Progenitor cell of endocrine pancreas (in vitro differentiated cells): ENCODE results near the gene MYO9B. TPM values are rescaled to one million over a fixed set of nuclear protein-coding genes. Genes with fewer than 3 reads are reported as not detected.

Experiments used
- DNase-seq: peaks from one replicate; pipeline ENCODE4 v3.0.0; 2021; ENCODE audit warnings: low spot score; ENCODE audit not compliant: unreplicated experiment
- H3K27ac Mint-ChIP-seq: 2 replicates; pipeline ENCODE4 v1.8.0; 2021; ENCODE audit warnings: mild to moderate bottlenecking, moderate library complexity, mixed read lengths
- H3K27me3 Mint-ChIP-seq: 2 replicates; pipeline ENCODE4 v1.8.0; 2021; ENCODE audit warnings: mixed read lengths
- H3K36me3 Mint-ChIP-seq: 2 replicates; pipeline ENCODE4 v1.8.0; 2022; ENCODE audit warnings: mixed read lengths; ENCODE audit not compliant: insufficient read depth
- H3K4me1 Mint-ChIP-seq: 2 replicates; pipeline ENCODE4 v1.8.0; 2021; ENCODE audit warnings: low read depth, mixed read lengths
- H3K4me3 Mint-ChIP-seq: 2 replicates; pipeline ENCODE4 v1.8.0; 2021; ENCODE audit warnings: low read depth, mild to moderate bottlenecking, moderate library complexity, mixed read lengths
- H3K9me3 Mint-ChIP-seq: 2 replicates; pipeline ENCODE4 v1.8.0; 2021; ENCODE audit warnings: low read depth, mixed read lengths
- total RNA-seq: library from RNA; stranded (reverse); gene quantifications from 2 replicates; pipeline ENCODE4 v1.2.1, GENCODE V29; 2021
- TF ChIP-seq, protein P1 (sequence below): fragments of 200-600 bp; sonication (generic); IDR thresholded peaks from one replicate; pipeline ENCODE4 v1.5.0; 2021; ENCODE audit warnings: antibody characterized with exemption, mild to moderate bottlenecking; ENCODE audit not compliant: unreplicated experiment

Gene MYO9B
- total RNA-seq, 1 donor from 2014 or later = 79.7 TPM

DNA sequence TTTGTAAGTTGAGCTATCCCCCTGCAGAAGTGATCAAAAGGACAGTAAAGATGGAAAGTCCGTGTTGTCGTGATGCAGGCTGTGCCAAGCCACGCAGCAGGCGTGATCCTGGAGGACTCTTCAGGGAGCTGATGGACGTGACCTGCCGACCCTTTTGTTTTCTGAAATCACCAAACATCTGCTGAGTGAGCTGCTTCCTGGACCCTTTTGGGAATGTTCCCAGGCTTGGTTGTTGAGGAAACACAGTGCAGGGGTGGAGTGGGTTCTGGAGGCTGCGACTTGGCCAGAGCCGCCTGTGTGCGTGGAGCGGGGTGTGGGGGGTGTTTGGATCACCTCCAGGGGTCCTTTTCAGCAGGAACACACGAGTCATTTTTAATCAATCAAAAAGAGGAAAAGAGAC is 33.6 kb upstream of the MYO9B start:
- TF ChIP-seq, protein P1, sequence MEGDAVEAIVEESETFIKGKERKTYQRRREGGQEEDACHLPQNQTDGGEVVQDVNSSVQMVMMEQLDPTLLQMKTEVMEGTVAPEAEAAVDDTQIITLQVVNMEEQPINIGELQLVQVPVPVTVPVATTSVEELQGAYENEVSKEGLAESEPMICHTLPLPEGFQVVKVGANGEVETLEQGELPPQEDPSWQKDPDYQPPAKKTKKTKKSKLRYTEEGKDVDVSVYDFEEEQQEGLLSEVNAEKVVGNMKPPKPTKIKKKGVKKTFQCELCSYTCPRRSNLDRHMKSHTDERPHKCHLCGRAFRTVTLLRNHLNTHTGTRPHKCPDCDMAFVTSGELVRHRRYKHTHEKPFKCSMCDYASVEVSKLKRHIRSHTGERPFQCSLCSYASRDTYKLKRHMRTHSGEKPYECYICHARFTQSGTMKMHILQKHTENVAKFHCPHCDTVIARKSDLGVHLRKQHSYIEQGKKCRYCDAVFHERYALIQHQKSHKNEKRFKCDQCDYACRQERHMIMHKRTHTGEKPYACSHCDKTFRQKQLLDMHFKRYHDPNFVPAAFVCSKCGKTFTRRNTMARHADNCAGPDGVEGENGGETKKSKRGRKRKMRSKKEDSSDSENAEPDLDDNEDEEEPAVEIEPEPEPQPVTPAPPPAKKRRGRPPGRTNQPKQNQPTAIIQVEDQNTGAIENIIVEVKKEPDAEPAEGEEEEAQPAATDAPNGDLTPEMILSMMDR = no peak
- H3K4me3 Mint-ChIP-seq = no peak overlapping the region
- no peaks in the 10 kb centered on the region for H3K9me3 Mint-ChIP-seq
- DNase-seq = no peak
- H3K36me3 Mint-ChIP-seq = no peaks in the 10 kb centered on the region
- H3K27me3 Mint-ChIP-seq = peaks cover 10% of the 10 kb centered on the region
- H3K27ac Mint-ChIP-seq = peak overlapping the region; percentile 49
- peaks cover 1% of the 10 kb centered on the region for H3K4me1 Mint-ChIP-seq

DNA sequence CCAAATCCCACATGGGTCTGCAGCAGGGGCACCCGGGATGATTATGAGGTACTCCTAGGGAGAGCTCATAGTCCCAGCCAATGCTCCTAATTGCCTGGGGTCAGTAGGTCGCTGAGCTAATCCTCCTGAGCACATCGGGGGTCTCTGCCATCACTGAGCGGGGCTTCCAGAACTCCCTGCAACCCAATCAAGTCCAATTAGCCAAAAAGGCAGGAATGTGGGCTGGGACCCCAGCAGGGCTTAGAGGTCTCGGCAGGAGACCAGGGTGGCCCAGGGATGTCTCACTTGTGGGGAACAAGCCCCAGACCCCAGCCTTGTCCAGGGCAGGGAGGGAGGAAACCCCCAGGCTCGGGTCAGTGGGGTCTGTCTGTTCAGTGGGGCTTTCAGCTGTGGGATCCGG is 31.8 kb upstream of the MYO9B start:
- DNase-seq = no peak
- Mint-ChIP-seq H3K4me1 (peaks cover 1% of the 10 kb centered on the region), H3K4me3 (no peak overlapping the region), H3K27ac (no peak overlapping the region), H3K36me3 (no peaks in the 10 kb centered on the region), H3K27me3 (peaks cover 4% of the 10 kb centered on the region), H3K9me3 (no peaks in the 10 kb centered on the region)
- TF ChIP-seq, protein P1 = no peak

DNA sequence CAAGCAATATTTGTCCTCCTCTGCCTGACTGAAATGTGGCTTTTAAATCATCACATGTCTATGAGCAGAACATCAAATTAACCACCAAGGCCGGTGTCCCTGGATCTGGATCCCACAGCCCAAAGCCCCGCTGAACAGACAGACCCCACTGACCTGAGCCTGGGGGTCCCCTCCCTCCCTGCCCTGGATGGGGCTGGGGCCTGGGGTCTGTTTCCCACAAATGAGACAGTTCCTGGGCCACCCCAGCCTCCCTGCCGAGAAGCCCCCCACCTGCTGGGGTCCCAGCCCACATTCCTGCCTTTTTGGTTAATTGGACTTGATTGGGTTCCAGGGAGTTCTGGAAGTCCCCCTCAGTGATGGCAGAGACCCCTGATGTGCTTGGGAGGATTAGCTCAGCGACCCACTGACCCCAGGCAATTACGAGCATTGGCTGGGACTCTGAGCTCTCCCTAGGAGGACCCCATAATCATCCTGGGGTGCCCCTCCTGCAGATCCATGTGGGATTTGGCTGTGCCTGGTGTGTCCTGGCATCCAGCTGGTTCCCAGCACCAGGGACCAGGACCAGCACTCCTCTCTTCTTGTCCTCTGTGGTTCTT is 29.6 kb upstream of the MYO9B start:
- DNase-seq = no peak

DNA sequence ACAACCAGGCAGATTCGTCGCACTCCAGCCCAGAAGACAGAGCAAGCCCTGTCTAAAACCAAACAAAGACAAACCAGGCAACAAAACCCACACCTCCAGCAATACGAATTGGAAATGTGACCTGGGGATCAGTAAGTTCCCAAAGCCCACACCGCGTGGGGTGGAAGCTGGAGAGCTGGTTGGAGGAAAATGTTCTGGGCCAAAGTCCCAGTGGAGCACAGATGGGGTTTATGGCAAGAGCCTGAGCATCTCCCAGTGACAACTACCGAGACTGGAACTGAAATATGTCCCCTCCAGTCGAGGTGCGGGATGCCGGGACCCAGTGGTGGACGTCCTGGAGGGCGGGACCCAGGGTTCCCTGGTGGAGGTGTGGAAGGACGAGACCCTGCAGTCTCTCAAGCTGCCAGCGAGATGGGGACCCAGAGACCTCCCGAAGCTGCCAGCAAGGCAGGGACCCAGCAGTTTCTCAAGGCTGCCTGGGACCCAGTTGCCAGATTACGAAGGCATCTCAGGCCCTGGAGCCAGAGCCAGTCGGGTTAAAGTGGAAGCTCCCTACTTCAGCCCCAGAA is 26.6 kb upstream of the MYO9B start:
- Mint-ChIP-seq H3K4me1 (no peaks in the 10 kb centered on the region), H3K27me3 (no peaks in the 10 kb centered on the region), H3K36me3 (peaks cover 14% of the 10 kb centered on the region), H3K9me3 (no peaks in the 10 kb centered on the region), H3K4me3 (no peak overlapping the region), H3K27ac (no peak overlapping the region)
- TF ChIP-seq, protein P1 = no peak
- DNase-seq = no peak

More for the DNA sequence above, 29.6 kb upstream of the MYO9B start:
- TF ChIP-seq, protein P1 = no peak
- H3K36me3 Mint-ChIP-seq = peaks cover 2% of the 10 kb centered on the region
- no peak overlapping the region for H3K4me3 Mint-ChIP-seq
- no peak overlapping the region for H3K27ac Mint-ChIP-seq
- H3K9me3 Mint-ChIP-seq = no peaks in the 10 kb centered on the region
- peaks cover 1% of the 10 kb centered on the region for H3K4me1 Mint-ChIP-seq
- no peaks in the 10 kb centered on the region for H3K27me3 Mint-ChIP-seq

DNA sequence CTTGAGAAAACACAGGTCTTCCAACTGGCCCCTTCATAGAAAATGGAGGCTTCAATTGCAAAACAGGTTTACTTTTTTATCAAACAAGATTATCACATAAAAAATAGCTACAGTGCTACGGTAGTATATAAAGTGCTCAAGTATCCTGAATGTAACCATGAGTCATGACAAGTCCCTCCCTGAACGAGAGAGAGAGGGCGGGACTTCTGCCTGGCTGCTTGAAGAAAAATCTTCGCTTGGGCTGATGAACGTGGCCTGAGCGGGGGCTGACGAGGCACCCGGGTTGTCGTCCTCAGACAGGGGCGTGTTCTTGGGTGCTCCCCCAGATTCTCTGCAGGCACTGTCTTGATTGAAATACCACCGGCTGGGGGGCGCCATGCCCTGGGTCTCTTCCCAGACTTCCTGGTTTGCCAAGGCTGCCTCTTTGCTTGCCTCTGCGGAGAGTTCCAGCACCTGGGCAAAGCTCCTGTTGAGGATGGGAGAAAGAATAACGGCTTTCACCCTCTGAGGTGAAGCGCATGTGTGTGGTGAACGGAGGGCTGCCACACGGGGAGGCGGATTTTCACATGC is 25.8 kb upstream of the MYO9B start:
- H3K9me3 Mint-ChIP-seq = no peaks in the 10 kb centered on the region
- DNase-seq = no peak
- TF ChIP-seq, protein P1 = no peak
- no peaks in the 10 kb centered on the region for H3K4me1 Mint-ChIP-seq
- H3K27me3 Mint-ChIP-seq = no peaks in the 10 kb centered on the region
- H3K4me3 Mint-ChIP-seq = no peak overlapping the region
- H3K27ac Mint-ChIP-seq = no peak overlapping the region
- H3K36me3 Mint-ChIP-seq = peaks cover 15% of the 10 kb centered on the region
